Keratinocyte (primary cell): ENCODE data around the gene MTRR. TPM values are rescaled to one million over a fixed set of nuclear protein-coding genes. Genes with fewer than 3 reads are reported as not detected.

ENCODE experiments used
- DNase-seq: peaks from one replicate; pipeline ENCODE4 v3.0.0-alpha.2; 2011; ENCODE audit warnings: low read depth, missing footprints, low spot score
- FAIRE-seq: peaks from 2 replicates; lab custom pipeline; 2011; peaks lifted over from hg19 to GRCh38; lab: Jason Lieb, UNC
- H2AFZ ChIP-seq: 2 replicates; pipeline ENCODE4 v1.6.0; 2012; ENCODE audit warnings: low read length, control low read depth, inconsistent platforms; ENCODE audit not compliant: control insufficient read depth
- H3K27ac ChIP-seq: 2 replicates; pipeline ENCODE4 v1.5.1; 2011; ENCODE audit warnings: low read length; ENCODE audit not compliant: control insufficient read depth, insufficient read depth
- H3K27me3 ChIP-seq: 3 replicates; pipeline ENCODE4 v1.6.0; 2011; ENCODE audit warnings: low read length; ENCODE audit not compliant: control insufficient read depth, insufficient read depth; ENCODE audit errors: extremely low read depth
- H3K36me3 ChIP-seq, 2 experiments: 2 replicates in 1 of 2; 3 replicates in 1 of 2; pipeline ENCODE4 v1.5.1; 2011; ENCODE audit warnings: low read length in 2 of 2, mild to moderate bottlenecking in 1 of 2; ENCODE audit not compliant: control insufficient read depth in 2 of 2, insufficient read depth in 2 of 2; ENCODE audit errors: extremely low read depth in 1 of 2
- H3K4me1 ChIP-seq: 3 replicates; pipeline ENCODE4 v1.5.1; 2011; ENCODE audit warnings: low read length; ENCODE audit not compliant: control insufficient read depth, insufficient read depth; ENCODE audit errors: extremely low read depth
- H3K4me2 ChIP-seq: 3 replicates; pipeline ENCODE4 v1.6.0; 2011; ENCODE audit warnings: low read depth, low read length; ENCODE audit not compliant: control insufficient read depth, insufficient read depth; ENCODE audit errors: extremely low read depth
- H3K4me3 ChIP-seq, 3 experiments: fragments of 200-600 bp in 1 of 3; sonication (generic) in 1 of 3; 2 replicates in 2 of 3; 3 replicates in 1 of 3; pipeline ENCODE4 v1.5.1; 2011 to 2016; ENCODE audit warnings: low read length in 3 of 3, mild to moderate bottlenecking in 3 of 3, control low read depth in 2 of 3, inconsistent platforms in 1 of 3, low read depth in 1 of 3, mixed read lengths in 1 of 3, mixed run types in 1 of 3, moderate library complexity in 1 of 3; ENCODE audit not compliant: control insufficient read depth in 2 of 3, insufficient read depth in 2 of 3; ENCODE audit errors: extremely low read depth in 1 of 3
- H3K79me2 ChIP-seq: 2 replicates; pipeline ENCODE4 v1.6.0; 2012; ENCODE audit warnings: low read length; ENCODE audit not compliant: control insufficient read depth, insufficient read depth
- H3K9ac ChIP-seq: 3 replicates; pipeline ENCODE4 v1.6.0; 2011; ENCODE audit warnings: low read length; ENCODE audit not compliant: control insufficient read depth, insufficient read depth; ENCODE audit errors: extremely low read depth
- H3K9me1 ChIP-seq: 3 replicates; pipeline ENCODE4 v1.6.0; 2011; ENCODE audit warnings: low read length; ENCODE audit not compliant: control insufficient read depth, insufficient read depth; ENCODE audit errors: extremely low read depth
- H3K9me3 ChIP-seq: 2 replicates; pipeline ENCODE4 v1.5.1; 2012; ENCODE audit warnings: low read depth, low read length; ENCODE audit not compliant: control insufficient read depth
- H4K20me1 ChIP-seq: 3 replicates; pipeline ENCODE4 v1.6.0; 2011; ENCODE audit warnings: low read length; ENCODE audit not compliant: control insufficient read depth, insufficient read depth; ENCODE audit errors: extremely low read depth
- EZH2 ChIP-seq: IDR thresholded peaks from one replicate; pipeline ENCODE4 v1.6.1; 2012; ENCODE audit warnings: inconsistent platforms, mild to moderate bottlenecking, low read length, moderate library complexity
- dilution Hi-C: fragments of 300-500 bp; cut with MboI; formaldehyde crosslinking; loops from one replicate; pipeline ENCODE4 v1.7.0; 2020; ENCODE audit warnings: low sequenced_read_pairs; ENCODE audit not compliant: extremely low pct_ligation_motif_present
- polyA plus RNA-seq, 5 experiments: library from polyadenylated mRNA; depleted of rRNA in 3 of 5; stranded (reverse) in 3 of 5; stranded (forward) in 1 of 5; unstranded in 1 of 5; fragments of >200 nt; gene quantifications; 1 replicate in 1 of 5; 2 replicates in 3 of 5; 3 replicates in 1 of 5; pipeline versions ENCODE4 v1.2.1 to v1.2.3, GENCODE V29; 2011 to 2012; ENCODE audit warnings: missing spikeins in 2 of 5, low read depth in 1 of 5, low replicate concordance in 1 of 5
- TF ChIP-seq, protein P1 (sequence below), 3 experiments: IDR thresholded peaks in 1 of 3; conservative IDR thresholded peaks in 1 of 3; optimal IDR thresholded peaks in 1 of 3; 2 replicates in 2 of 3; 3 replicates in 1 of 3; pipeline versions ENCODE3 to v1.5.1; 2011; ENCODE audit warnings: low read length in 3 of 3, mild to moderate bottlenecking in 3 of 3, moderate library complexity in 2 of 3, control low read depth in 1 of 3, inconsistent platforms in 1 of 3; ENCODE audit not compliant: insufficient read depth in 2 of 3; ENCODE audit errors: extremely low read depth in 1 of 3

Gene MTRR
- polyA plus RNA-seq, 1 donor (not counting 4 experiments of a cell fraction or from before 2014, with no cell fraction given), result 45.5 TPM

GRCh38 chr5:7884491-7885267 is 15.7 kb downstream of the MTRR start:
- Histone ChIP-seq H3K27me3 (no peaks in the 10 kb centered on the region), H3K4me3 (no peak overlapping the region), H3K4me1 (no peaks in the 10 kb centered on the region), H2AFZ (no peak overlapping the region), H4K20me1 (peaks cover under 1% of the 10 kb centered on the region), H3K36me3 (peaks cover 27 to 28% of the 10 kb centered on the region in 2 experiments), H3K9ac (no peak overlapping the region), H3K79me2 (peaks cover 17% of the 10 kb centered on the region), H3K9me3 (no peaks in the 10 kb centered on the region), H3K27ac (no peak overlapping the region), H3K9me1 (no peaks in the 10 kb centered on the region), H3K4me2 (no peak overlapping the region)
- TF ChIP-seq, protein P1, sequence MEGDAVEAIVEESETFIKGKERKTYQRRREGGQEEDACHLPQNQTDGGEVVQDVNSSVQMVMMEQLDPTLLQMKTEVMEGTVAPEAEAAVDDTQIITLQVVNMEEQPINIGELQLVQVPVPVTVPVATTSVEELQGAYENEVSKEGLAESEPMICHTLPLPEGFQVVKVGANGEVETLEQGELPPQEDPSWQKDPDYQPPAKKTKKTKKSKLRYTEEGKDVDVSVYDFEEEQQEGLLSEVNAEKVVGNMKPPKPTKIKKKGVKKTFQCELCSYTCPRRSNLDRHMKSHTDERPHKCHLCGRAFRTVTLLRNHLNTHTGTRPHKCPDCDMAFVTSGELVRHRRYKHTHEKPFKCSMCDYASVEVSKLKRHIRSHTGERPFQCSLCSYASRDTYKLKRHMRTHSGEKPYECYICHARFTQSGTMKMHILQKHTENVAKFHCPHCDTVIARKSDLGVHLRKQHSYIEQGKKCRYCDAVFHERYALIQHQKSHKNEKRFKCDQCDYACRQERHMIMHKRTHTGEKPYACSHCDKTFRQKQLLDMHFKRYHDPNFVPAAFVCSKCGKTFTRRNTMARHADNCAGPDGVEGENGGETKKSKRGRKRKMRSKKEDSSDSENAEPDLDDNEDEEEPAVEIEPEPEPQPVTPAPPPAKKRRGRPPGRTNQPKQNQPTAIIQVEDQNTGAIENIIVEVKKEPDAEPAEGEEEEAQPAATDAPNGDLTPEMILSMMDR (optimal IDR thresholded peaks at IDR 0.05 in 1 of 3, IDR thresholded peaks at IDR 0.05 in 1 of 3, conservative IDR thresholded peaks at IDR 0.05 in 1 of 3; ENCODE audit: extremely low read depth in 1 of 3, insufficient read depth in 2 of 3, low read length in 3 of 3), result no peak
- no peak for TF ChIP-seq EZH2
- DNase-seq (no peak), FAIRE-seq (no peak)
- dilution Hi-C loops, result no loop called here

DNA sequence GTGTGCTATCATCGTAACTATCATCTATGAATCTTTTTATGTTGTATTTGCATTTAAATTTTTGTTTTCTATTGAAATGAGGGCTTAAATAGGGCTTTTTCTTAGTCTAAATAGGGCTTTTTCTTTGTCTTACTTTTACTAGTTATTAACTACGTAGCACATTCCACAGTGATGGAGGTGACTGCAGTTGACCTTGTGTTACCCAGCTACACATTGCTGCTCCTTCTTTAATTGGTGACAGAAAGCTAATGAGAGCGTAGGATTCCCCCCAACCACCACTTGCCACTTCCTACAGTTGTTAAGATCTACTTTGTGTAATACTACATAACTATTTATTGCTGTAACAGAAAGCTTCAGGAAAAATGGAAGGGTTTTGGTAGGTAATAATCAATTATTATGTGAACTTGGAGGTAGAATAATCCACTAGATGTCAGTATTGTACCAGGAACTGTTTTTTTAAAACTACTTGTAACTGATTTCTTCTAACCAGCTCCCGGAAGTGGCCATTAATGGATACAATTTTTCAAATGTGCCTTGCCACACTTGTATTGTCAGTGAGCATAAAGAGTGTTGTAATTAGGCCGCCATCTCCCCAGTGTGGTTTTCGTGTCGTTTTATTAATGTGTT is 18.0 kb downstream of the MTRR start:
- FAIRE-seq, result no peak

More for the DNA sequence above, 18.0 kb downstream of the MTRR start:
- Histone ChIP-seq H3K4me1 (no peaks in the 10 kb centered on the region), H3K36me3 (peaks cover 24 to 30% of the 10 kb centered on the region in 2 experiments), H3K79me2 (peaks cover 4% of the 10 kb centered on the region), H3K9me1 (no peaks in the 10 kb centered on the region), H3K9me3 (no peaks in the 10 kb centered on the region), H3K27ac (no peak overlapping the region), H3K4me3 (no peak overlapping the region), H3K4me2 (no peak overlapping the region), H3K27me3 (no peaks in the 10 kb centered on the region), H2AFZ (no peak overlapping the region), H4K20me1 (no peaks in the 10 kb centered on the region), H3K9ac (no peak overlapping the region)
- dilution Hi-C loops, result no loop called here
- TF ChIP-seq, protein P1 (optimal IDR thresholded peaks at IDR 0.05 in 1 of 3, IDR thresholded peaks at IDR 0.05 in 1 of 3, conservative IDR thresholded peaks at IDR 0.05 in 1 of 3; ENCODE audit: extremely low read depth in 1 of 3, insufficient read depth in 2 of 3, low read length in 3 of 3), result peak in 2 of 3 experiments; percentile 43 to 48
- TF ChIP-seq EZH2, result no peak
- no peak for DNase-seq
